ENCODE data around the gene CCND1.
A peak's percentile ranks its signal among the peaks of the same experiment; 100 is the strongest.

Gene CCND1

DNA sequence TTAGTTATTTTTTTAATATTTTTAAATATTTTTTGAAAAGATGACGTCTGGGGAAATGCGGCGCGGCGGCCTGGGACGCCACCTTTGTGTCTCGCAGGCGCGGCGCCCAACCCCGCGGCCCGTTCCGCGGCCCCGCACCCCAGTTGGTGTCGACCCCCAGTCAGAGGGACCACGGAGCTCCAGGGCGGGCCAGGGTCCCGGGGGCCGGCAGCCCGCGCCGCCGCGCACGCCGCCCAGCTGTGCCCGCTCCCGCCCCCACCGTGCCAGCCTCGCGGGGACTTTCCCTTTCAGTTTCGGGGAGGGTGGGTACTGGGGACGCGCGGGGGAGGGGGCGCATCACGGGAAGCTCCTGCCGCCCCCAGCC lies 1.6 kb downstream of the CCND1 start:
- DNase-seq, result no peak

- DNase-seq, result peak; percentile 55
Observed at GRCh38 chr11:69642913-69643632, 2.1 kb downstream of the CCND1 start.

DNA sequence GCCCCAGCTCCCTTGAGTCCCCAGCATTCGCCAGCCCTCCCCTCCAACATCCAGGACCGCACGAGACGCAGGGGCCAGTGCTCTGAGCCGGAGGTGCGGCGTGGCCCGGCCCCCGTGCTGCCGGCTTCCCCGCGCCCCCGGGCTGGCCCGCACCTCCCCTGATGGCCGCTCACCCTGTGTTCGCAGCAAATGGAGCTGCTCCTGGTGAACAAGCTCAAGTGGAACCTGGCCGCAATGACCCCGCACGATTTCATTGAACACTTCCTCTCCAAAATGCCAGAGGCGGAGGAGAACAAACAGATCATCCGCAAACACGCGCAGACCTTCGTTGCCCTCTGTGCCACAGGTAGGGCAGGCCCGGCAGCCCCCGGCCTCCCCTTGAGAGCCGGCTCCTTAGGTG lies 2.7 kb downstream of the CCND1 start:
- no peak for DNase-seq

DNA sequence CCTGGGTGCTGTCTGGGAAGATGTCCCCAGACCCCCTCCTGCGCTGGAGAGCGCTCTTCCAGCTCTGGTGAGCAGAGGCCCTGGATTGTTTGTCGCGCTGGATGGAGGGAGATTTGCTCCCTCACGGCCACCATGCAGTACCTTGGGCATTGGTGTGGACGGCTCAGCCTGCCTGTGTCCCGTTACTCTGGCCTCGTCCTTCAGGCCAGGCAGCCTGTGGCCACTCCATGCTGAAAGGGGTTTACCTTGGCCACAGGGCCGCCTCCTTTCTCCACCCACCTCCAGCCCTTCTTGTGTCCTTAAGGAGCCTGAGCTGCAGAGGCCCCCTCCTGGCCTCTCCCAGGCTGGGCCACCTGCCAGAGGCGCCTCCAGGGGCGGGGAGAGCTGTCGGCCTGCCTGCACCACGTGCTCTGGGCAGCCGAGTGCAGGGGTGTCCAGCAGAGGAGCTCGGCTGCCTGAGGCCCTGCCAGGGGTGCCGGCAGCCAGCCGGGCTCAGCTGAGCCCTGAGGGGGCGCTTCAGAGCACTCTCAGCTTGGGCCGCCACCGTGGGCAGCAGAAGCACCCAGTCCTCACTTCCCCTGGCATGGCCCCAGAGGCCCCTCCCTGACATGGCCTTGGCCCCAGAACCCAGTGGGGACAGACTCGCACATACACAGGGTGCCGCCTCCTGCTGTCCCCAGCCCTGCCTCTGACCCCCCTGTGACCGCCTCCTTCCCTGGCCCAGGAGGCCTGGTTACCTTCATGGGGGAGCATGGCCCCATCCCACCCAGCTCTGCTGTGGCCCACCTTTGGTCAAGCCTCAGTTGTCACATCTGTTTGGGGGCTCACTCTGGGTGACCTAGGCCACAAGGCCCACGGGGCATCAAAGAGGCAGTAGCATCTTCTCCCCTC lies 3.4 kb downstream of the CCND1 start:
- DNase-seq, result peak; percentile 47

- peak; percentile 14 for DNase-seq
Observed at GRCh38 chr11:69644962-69645675, 4.2 kb downstream of the CCND1 start.

DNA sequence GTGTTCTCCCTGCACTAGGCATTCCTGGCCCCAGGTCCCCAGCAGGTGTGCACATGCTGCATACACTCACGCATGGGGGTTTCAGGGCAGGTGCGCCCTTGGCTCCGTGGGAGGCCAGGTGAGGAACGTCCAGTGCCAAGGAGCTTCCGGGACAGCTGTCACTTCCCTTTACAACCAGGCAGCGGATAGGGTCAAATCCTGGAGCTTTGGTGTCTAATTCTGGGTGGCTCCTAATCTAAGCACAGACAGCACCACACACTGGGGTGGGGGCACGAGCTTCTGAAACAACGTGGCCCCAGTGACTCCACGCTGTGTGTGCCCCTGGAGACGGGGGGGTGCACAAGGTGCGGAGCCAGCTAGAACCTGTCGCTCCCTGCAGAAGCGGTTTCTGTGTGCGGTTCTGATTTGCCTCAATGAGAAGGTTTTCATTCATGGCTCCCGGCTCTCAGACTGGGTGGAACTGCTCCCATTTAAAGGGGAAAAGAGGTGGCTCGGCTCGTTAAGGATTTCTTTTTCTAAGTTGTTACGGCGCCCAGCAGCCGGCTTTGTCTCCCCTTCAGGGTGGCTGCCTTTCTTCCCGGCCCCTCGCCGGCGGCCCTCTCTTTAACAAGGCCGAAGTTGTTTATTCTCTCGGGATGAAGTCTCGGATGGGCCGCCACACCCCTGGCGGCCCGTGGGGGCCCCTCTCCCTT lies 5.0 kb downstream of the CCND1 start:
- DNase-seq, result peak; percentile 76

GRCh38 chr11:69646493-69647389 lies 5.8 kb downstream of the CCND1 start:
- DNase-seq, result no peak

- DNase-seq, result no peak
Observed at GRCh38 chr11:69647390-69647748, 6.4 kb downstream of the CCND1 start.

- no peak for DNase-seq
Observed at GRCh38 chr11:69647761-69648497, 7.0 kb downstream of the CCND1 start.

- no peak for DNase-seq
Observed at GRCh38 chr11:69648679-69649575, 8.0 kb downstream of the CCND1 start.

- no peak for DNase-seq
Observed at GRCh38 chr11:69649576-69649900, 8.6 kb downstream of the CCND1 start.

DNA sequence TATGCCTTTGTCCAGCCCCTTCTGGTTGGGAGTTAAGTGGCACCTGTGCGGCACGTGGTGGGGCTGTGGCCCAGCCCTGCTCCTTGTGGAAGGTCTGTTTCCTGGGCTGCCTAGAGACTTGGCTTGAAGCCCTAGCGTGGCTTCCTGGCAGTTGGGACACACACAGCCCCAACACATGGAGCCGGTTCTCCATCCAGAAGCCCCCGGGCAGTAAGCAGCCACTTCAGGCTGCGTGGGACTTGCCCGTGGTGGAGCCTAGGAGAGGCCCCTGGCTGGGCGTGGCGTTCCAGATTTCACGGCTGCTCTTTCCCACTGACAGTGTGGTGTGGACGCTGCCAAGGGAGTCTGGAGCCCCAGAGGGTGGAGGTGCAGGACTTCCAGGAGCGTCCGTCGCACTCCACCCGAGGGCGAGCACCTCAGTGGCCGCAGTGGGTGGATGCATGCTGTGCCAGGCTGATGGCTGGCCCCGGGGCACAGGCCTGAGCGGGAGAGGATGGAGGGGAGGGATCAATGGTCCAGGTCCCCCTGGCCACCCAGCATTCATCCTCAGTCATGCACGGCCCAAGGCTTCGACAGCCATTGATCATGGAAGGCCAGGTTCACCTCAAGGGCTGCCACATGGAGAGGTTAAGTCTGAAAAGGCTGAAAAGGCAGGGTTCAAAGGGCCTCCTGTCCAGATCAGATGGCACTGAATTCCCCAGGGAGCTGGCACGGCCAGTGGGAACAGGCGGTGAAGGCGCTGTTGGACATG lies 9.3 kb downstream of the CCND1 start:
- no peak for DNase-seq

DNA sequence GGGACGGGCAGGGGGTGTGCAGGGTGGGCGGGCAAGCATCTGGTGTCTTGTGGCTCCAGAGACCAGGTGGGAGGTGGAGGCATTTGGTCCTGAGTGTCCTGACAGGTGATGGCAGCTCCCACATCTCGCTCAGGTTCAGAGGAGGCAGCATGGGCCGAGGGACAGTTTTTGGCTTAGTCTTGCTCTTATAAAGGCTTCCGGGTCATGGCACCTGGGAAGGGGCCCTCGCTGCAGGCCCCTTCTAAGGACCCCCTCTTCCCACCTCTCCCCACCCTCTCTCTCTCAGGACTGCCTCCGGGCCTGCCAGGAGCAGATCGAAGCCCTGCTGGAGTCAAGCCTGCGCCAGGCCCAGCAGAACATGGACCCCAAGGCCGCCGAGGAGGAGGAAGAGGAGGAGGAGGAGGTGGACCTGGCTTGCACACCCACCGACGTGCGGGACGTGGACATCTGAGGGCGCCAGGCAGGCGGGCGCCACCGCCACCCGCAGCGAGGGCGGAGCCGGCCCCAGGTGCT lies 9.9 kb downstream of the CCND1 start:
- DNase-seq, result no peak

DNA sequence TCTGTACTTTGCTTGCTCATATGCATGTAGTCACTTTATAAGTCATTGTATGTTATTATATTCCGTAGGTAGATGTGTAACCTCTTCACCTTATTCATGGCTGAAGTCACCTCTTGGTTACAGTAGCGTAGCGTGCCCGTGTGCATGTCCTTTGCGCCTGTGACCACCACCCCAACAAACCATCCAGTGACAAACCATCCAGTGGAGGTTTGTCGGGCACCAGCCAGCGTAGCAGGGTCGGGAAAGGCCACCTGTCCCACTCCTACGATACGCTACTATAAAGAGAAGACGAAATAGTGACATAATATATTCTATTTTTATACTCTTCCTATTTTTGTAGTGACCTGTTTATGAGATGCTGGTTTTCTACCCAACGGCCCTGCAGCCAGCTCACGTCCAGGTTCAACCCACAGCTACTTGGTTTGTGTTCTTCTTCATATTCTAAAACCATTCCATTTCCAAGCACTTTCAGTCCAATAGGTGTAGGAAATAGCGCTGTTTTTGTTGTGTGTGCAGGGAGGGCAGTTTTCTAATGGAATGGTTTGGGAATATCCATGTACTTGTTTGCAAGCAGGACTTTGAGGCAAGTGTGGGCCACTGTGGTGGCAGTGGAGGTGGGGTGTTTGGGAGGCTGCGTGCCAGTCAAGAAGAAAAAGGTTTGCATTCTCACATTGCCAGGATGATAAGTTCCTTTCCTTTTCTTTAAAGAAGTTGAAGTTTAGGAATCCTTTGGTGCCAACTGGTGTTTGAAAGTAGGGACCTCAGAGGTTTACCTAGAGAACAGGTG lies 11.1 kb downstream of the CCND1 start:
- no peak for DNase-seq

GRCh38 chr11:69652999-69653398 lies 12.0 kb downstream of the CCND1 start:
- DNase-seq, result no peak

DNA sequence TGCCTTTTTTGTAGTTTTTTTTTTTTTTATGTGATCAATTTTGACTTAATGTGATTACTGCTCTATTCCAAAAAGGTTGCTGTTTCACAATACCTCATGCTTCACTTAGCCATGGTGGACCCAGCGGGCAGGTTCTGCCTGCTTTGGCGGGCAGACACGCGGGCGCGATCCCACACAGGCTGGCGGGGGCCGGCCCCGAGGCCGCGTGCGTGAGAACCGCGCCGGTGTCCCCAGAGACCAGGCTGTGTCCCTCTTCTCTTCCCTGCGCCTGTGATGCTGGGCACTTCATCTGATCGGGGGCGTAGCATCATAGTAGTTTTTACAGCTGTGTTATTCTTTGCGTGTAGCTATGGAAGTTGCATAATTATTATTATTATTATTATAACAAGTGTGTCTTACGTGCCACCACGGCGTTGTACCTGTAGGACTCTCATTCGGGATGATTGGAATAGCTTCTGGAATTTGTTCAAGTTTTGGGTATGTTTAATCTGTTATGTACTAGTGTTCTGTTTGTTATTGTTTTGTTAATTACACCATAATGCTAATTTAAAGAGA lies 12.5 kb downstream of the CCND1 start:
- no peak for DNase-seq

DNA sequence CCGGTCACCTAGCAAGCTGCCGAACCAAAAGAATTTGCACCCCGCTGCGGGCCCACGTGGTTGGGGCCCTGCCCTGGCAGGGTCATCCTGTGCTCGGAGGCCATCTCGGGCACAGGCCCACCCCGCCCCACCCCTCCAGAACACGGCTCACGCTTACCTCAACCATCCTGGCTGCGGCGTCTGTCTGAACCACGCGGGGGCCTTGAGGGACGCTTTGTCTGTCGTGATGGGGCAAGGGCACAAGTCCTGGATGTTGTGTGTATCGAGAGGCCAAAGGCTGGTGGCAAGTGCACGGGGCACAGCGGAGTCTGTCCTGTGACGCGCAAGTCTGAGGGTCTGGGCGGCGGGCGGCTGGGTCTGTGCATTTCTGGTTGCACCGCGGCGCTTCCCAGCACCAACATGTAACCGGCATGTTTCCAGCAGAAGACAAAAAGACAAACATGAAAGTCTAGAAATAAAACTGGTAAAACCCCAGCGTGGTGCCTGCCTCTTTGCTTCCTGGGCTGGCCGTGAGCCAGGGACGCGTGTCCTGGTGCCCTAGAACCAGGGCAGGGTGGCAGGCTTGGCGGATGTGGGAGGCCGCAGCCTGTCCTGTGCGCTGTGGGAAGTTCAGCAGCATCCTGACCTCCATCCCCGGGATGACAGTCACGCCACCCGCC lies 13.2 kb downstream of the CCND1 start:
- no peak for DNase-seq

Measured in NCI-H146 (cell line).